Uterine smooth muscle cell (primary cell): ENCODE results near the gene SLC7A8. TPM values are rescaled to one million over a fixed set of nuclear protein-coding genes. Genes with fewer than 3 reads are reported as not detected.

Experiments
- total RNA-seq: library from RNA; depleted of rRNA; stranded (reverse); fragments of >200 nt; gene quantifications from 2 replicates; pipeline ENCODE4 v1.2.3, GENCODE V29; 2014

SLC7A8 gene
- 21.5 and 26.0 TPM in 2 replicates for total RNA-seq

GRCh38 chr14:23183479-23183878 lies at the start of gene SLC7A8:
SLC7A8 (minus strand) TSS chr14:23183660; CDS start chr14:23182914, 746 bp downstream.

GRCh38 chr14:23118506-23119362 lies 64.7 kb downstream of the SLC7A8 start, which contains the start of gene CEBPE:
CEBPE (minus strand) TSS chr14:23119255; CDS start chr14:23119091, 164 bp downstream.

GRCh38 chr14:23104591-23105347 lies 78.7 kb downstream of the SLC7A8 start, which contains the start of gene CIROP:
CIROP (minus strand) TSS chr14:23104989; CDS start chr14:23104920, 69 bp downstream.

GRCh38 chr14:23095196-23096108 lies 88.0 kb downstream of the SLC7A8 start, which contains the start of gene C14orf119:
C14orf119 (plus strand) TSS chr14:23095505; CDS start chr14:23097659, 2,154 bp downstream.

GRCh38 chr14:23094666-23095195 lies 88.7 kb downstream of the SLC7A8 start, which contains the start of gene ACIN1:
ACIN1 (minus strand) TSS chr14:23095136; CDS start chr14:23095112, 24 bp downstream.

Other genes with a start within 250 kb of the SLC7A8 start
- 33.9 and 47.9 TPM in 2 replicates for gene HAUS4, start 226.6 kb downstream of the SLC7A8 start, total RNA-seq
- 30.9 and 65.7 TPM in 2 replicates for gene AJUBA, start 201.1 kb downstream of the SLC7A8 start, total RNA-seq
- gene C14orf93, start 173.5 kb downstream of the SLC7A8 start, total RNA-seq: 8.0 and 10.0 TPM in 2 replicates
- 189 and 247 TPM in 2 replicates for gene PSMB5, start 148.8 kb downstream of the SLC7A8 start, total RNA-seq
- gene PSMB11, start 141.4 kb downstream of the SLC7A8 start, total RNA-seq: not detected in 2 replicates
- 6.1 and 12.2 TPM in 2 replicates for gene CDH24, start 126.1 kb downstream of the SLC7A8 start, total RNA-seq
- 64.9 and 97.8 TPM in 2 replicates for gene ACIN1, start 88.5 kb downstream of the SLC7A8 start, total RNA-seq
- 40.9 and 50.7 TPM in 2 replicates for gene C14orf119, start 88.2 kb downstream of the SLC7A8 start, total RNA-seq
- 0.11 and 0.25 TPM in 2 replicates for gene CIROP, start 78.7 kb downstream of the SLC7A8 start, total RNA-seq
- not detected in 2 replicates for gene CEBPE, start 64.4 kb downstream of the SLC7A8 start, total RNA-seq
- not detected in 2 replicates for gene RNF212B, start 54.3 kb upstream of the SLC7A8 start, total RNA-seq
- gene HOMEZ, start 102.5 kb upstream of the SLC7A8 start, total RNA-seq: 3.0 and 6.5 TPM in 2 replicates
- 2.9 and 4.2 TPM in 2 replicates for gene PPP1R3E, start 119.2 kb upstream of the SLC7A8 start, total RNA-seq
- 19.7 and 27.3 TPM in 2 replicates for gene BCL2L2, start 123.2 kb upstream of the SLC7A8 start, total RNA-seq
- 105 and 119 TPM in 2 replicates for gene PABPN1, start 137.8 kb upstream of the SLC7A8 start, total RNA-seq
- gene SLC22A17, start 169.2 kb upstream of the SLC7A8 start, total RNA-seq: 8.1 and 36.4 TPM in 2 replicates
- 5.5 and 7.6 TPM in 2 replicates for gene EFS, start 181.5 kb upstream of the SLC7A8 start, total RNA-seq
- gene IL25, start 189.1 kb upstream of the SLC7A8 start, total RNA-seq: not detected in 2 replicates
- gene CMTM5, start 193.4 kb upstream of the SLC7A8 start, total RNA-seq: 0.22 and 0.50 TPM in 2 replicates
- not detected in 2 replicates for gene MYH6, start 224.6 kb upstream of the SLC7A8 start, total RNA-seq